ENCODE data around the gene ALDH1L1. TPM values are rescaled to one million over a fixed set of nuclear protein-coding genes. Genes with fewer than 3 reads are reported as not detected.

The ALDH1L1 gene
- total and polyA plus RNA-seq, 2 of the 13 experiments (the other 11 are each of a cell fraction or from before 2014, with no cell fraction given), result 11.2 to 28.7 TPM

GRCh38 chr3:126212250-126212619 lies 31.8 kb upstream of the ALDH1L1 start:
- intact Hi-C loops (cut with micrococcal nuclease; ENCODE audit: unreplicated experiment), result no loop called here
- in situ Hi-C loops (cut with HindIII; ENCODE audit: extremely low pct_ligation_motif_present, low pct_unique_long_range_greater_than_20kb), result loop anchor here (5.0 kb wide), 1 partner anchor 65 kb away; no protein-coding TSS in a partner anchor
- CTCF ChIA-PET (ENCODE audit: low intra/inter-chr PET ratio, low total read pairs), result interaction anchor here (1.0 to 2.8 kb wide), 2 partner anchors 77 to 177 kb away, joined by 3 to 25 read pairs; no protein-coding TSS in a partner anchor
- ATAC-seq (no peak), FAIRE-seq (no peak), DNase-seq (ENCODE audit: low spot score) (no peak)
- peaks cover 2 to 43% of the 10 kb centered on the region in 2 experiments; a peak in 3 of 5 replicates for H3K27me3 ChIP-seq (ENCODE audit: control insufficient read depth in 1 of 2, insufficient read depth in 2 of 2, low read length in 2 of 2)
- peaks cover 37% of the 10 kb centered on the region for H3K4me1 ChIP-seq (ENCODE audit: insufficient read depth, low read length)
- H3K79me2 ChIP-seq (ENCODE audit: insufficient read depth, low read length), result no peaks in the 10 kb centered on the region
- peak overlapping the region in 1 of 3 experiments; percentile 72; a peak in 2 of 6 replicates for H3K4me3 ChIP-seq (replicated peaks in 1 of 3; ENCODE audit: insufficient read depth in 1 of 3, low read depth in 2 of 3, low read length in 3 of 3)
- H3K4me2 ChIP-seq (ENCODE audit: low read depth, low read length), result peak overlapping the region; percentile 94
- no peak overlapping the region for H3K9ac ChIP-seq (ENCODE audit: insufficient read depth, low read depth, low read length)
- no peak overlapping the region for H2AFZ ChIP-seq (ENCODE audit: low read length)
- no peak overlapping the region for H3K27ac ChIP-seq (ENCODE audit: extremely low read length, insufficient read depth, low read length)
- no peaks in the 10 kb centered on the region for H4K20me1 ChIP-seq (ENCODE audit: insufficient read depth, low read length)
- no peaks in the 10 kb centered on the region for H3K9me3 ChIP-seq (ENCODE audit: low read length)
- POLR2A ChIA-PET, result interaction anchor here (1.1 to 1.2 kb wide), 2 partner anchors 14 to 32 kb away, joined by 3 to 4 read pairs; partner anchors contain the start of gene ALDH1L1
- no TSS peak for BruUV-seq (replicated peaks)
- no peaks in the 10 kb centered on the region for H3K36me3 ChIP-seq (replicated peaks in 1 of 2; ENCODE audit: control insufficient read depth in 1 of 2, insufficient read depth in 2 of 2, low read length in 2 of 2)
- WGBS (ENCODE audit: low lambda C conversion rate), result 72% methylated on average over 2 of the region's 2 CpGs
- TF ChIP-seq ERF (CRISPR knock-in tag; IDR thresholded peaks at IDR 0.05) (no peak), ZNF773 (CRISPR knock-in tag; IDR thresholded peaks at IDR 0.05; ENCODE audit: borderline replicate concordance) (no peak), SP2 (CRISPR knock-in tag; IDR thresholded peaks at IDR 0.05) (no peak), TFDP1 (CRISPR knock-in tag; IDR thresholded peaks at IDR 0.05; ENCODE audit: borderline replicate concordance) (no peak), KAT8 (CRISPR knock-in tag; IDR thresholded peaks at IDR 0.05) (no peak), ZNF276 (CRISPR knock-in tag; IDR thresholded peaks at IDR 0.05; ENCODE audit: low read depth) (no peak), PATZ1 (CRISPR knock-in tag; IDR thresholded peaks at IDR 0.05) (no peak), SOX6 (IDR thresholded peaks at IDR 0.05) (0 out of 2 replicates have a peak, but pooled peaks have one; percentile 37), SOX6 (CRISPR knock-in tag; IDR thresholded peaks at IDR 0.05) (no peak), ZNF512B (CRISPR knock-in tag; IDR thresholded peaks at IDR 0.05; ENCODE audit: borderline replicate concordance) (peak; percentile 33; the same call in 1 of the 2 replicates), PCBP2 (optimal IDR thresholded peaks at IDR 0.05; ENCODE audit: low read depth, low read length, poor library complexity, severe bottlenecking) (peak; percentile 95), RFXAP (CRISPR knock-in tag; IDR thresholded peaks at IDR 0.05; ENCODE audit: borderline replicate concordance) (no peak), TARDBP (CRISPR knock-in tag; IDR thresholded peaks at IDR 0.05) (no peak), ZNF530 (CRISPR knock-in tag; IDR thresholded peaks at IDR 0.05; ENCODE audit: low read depth) (no peak), ZZZ3 (CRISPR knock-in tag; IDR thresholded peaks at IDR 0.05; ENCODE audit: borderline replicate concordance) (no peak)

Data from HepG2 (cell line).